Measurements from ENCODE around the gene SMARCB1.

The SMARCB1 gene

GRCh38 chr22:23834793-23835483 is 48.2 kb downstream of the SMARCB1 start:
- Histone ChIP-seq H3K9ac (ENCODE audit: low read length) (no peak overlapping the region; the same call in 1 of the 2 replicates), H4K20me1 (ENCODE audit: insufficient read depth, low read length) (no peaks in the 10 kb centered on the region), H3K79me2 (ENCODE audit: low read length) (peaks cover 72% of the 10 kb centered on the region), H3K36me3 (replicated peaks; ENCODE audit: insufficient read depth, low read length) (0 out of 2 replicates have a peak, but pooled peaks cover 3% of the 10 kb centered on the region), H3F3A (ENCODE audit: insufficient read depth, low read length) (peaks cover 19% of the 10 kb centered on the region), H3K4me2 (ENCODE audit: low read depth, low read length) (no peak overlapping the region), H3K9me3 (replicated peaks; ENCODE audit: insufficient read depth, low read length) (no peaks in the 10 kb centered on the region), H2AFZ (ENCODE audit: low read length) (no peak overlapping the region), H3K4me3 (ENCODE audit: low read length) (no peak overlapping the region), H3K9me2 (replicated peaks; ENCODE audit: insufficient read depth, low read length) (no peaks in the 10 kb centered on the region), H3K27ac (ENCODE audit: low read length) (peak overlapping the region; percentile 74; the same call in 1 of the 2 replicates), H3K4me1 (ENCODE audit: low read length) (peaks cover 22% of the 10 kb centered on the region), H3K27me3 (replicated peaks; ENCODE audit: insufficient read depth, low read length) (no peaks in the 10 kb centered on the region)
- DNase-seq = no peak
- TF ChIP-seq EZH2 (optimal IDR thresholded peaks at IDR 0.05; ENCODE audit: low read depth, low read length) = no peak
- TF ChIP-seq, protein P1, sequence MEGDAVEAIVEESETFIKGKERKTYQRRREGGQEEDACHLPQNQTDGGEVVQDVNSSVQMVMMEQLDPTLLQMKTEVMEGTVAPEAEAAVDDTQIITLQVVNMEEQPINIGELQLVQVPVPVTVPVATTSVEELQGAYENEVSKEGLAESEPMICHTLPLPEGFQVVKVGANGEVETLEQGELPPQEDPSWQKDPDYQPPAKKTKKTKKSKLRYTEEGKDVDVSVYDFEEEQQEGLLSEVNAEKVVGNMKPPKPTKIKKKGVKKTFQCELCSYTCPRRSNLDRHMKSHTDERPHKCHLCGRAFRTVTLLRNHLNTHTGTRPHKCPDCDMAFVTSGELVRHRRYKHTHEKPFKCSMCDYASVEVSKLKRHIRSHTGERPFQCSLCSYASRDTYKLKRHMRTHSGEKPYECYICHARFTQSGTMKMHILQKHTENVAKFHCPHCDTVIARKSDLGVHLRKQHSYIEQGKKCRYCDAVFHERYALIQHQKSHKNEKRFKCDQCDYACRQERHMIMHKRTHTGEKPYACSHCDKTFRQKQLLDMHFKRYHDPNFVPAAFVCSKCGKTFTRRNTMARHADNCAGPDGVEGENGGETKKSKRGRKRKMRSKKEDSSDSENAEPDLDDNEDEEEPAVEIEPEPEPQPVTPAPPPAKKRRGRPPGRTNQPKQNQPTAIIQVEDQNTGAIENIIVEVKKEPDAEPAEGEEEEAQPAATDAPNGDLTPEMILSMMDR (IDR thresholded peaks at IDR 0.05; ENCODE audit: low read length) = no peak
- no peak for TF ChIP-seq EZH2phosphoT487 (IDR thresholded peaks at IDR 0.05; ENCODE audit: low read length)

DNA sequence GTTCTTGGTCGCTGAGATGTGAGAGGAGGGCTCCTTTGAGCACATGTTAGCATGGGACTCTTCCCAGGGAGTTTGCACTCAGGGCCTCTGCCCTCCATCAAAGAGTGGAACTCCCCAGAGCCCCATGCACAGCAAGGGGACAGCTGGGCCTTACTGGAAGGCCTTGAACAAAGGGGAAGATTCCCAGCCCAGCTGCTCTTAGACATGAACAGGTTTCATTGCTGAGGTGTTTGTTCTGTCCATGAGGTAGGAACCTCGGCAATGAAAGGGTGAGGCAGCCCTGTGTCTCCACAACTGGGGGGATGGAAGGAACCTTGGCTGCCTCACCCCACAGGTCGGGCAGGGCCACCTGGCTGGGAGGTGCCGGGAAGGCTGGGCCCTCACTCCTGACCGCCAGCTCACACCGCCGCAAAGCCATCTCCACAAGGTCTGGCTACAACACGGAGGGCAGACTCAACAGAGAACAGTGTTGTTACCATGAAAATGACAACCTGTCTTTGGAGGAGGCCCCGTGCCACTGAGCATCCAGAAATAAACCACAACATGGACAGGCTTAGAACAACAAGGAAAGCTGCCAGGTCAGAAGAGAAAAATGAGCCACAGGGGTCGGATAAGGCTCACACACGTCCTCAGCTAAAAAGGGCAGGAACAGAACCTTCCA is 48.8 kb downstream of the SMARCB1 start:
- H3K27ac ChIP-seq (ENCODE audit: low read length) = peak overlapping the region; percentile 74; the same call in 1 of the 2 replicates

DNA sequence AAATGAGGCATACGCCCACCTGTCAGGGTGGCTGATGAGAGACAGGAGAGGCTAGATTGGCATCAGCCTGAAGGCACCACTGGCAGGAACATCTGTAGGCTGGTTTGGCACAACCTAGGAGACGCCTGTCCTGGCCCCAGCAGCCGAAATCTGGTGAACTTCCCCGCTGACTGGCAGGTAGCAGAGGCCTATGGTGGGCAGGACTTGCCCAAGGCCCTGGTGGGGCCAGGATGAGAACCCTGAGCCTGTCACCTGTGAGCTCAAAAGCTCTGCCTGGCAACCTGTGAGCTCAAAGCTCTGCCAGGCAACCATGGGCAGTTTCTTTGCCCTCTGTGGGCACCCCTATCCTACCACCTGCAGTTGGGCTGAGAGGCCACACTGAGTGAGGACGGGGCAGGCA is 49.5 kb downstream of the SMARCB1 start:
- H3K79me2 ChIP-seq (ENCODE audit: low read length) = peaks cover 62% of the 10 kb centered on the region
- DNase-seq = no peak
- peaks cover 19% of the 10 kb centered on the region for H3F3A ChIP-seq (ENCODE audit: insufficient read depth, low read length)
- H3K4me2 ChIP-seq (ENCODE audit: low read depth, low read length) = peak overlapping the region; percentile 94; the same call in 1 of the 2 replicates
- peaks cover 25% of the 10 kb centered on the region for H3K4me1 ChIP-seq (ENCODE audit: low read length)
- no peak overlapping the region for H2AFZ ChIP-seq (ENCODE audit: low read length)
- 0 out of 2 replicates have a peak, but pooled peaks cover 3% of the 10 kb centered on the region for H3K36me3 ChIP-seq (replicated peaks; ENCODE audit: insufficient read depth, low read length)
- peak overlapping the region; percentile 89; the same call in 1 of the 2 replicates for H3K4me3 ChIP-seq (ENCODE audit: low read length)
- H3K27me3 ChIP-seq (replicated peaks; ENCODE audit: insufficient read depth, low read length) = no peaks in the 10 kb centered on the region
- no peaks in the 10 kb centered on the region for H3K9me2 ChIP-seq (replicated peaks; ENCODE audit: insufficient read depth, low read length)
- H4K20me1 ChIP-seq (ENCODE audit: insufficient read depth, low read length) = no peaks in the 10 kb centered on the region
- H3K9me3 ChIP-seq (replicated peaks; ENCODE audit: insufficient read depth, low read length) = no peaks in the 10 kb centered on the region
- peak overlapping the region; percentile 74; the same call in 1 of the 2 replicates for H3K27ac ChIP-seq (ENCODE audit: low read length)
- no peak for TF ChIP-seq EZH2 (optimal IDR thresholded peaks at IDR 0.05; ENCODE audit: low read depth, low read length)
- peak overlapping the region; percentile 97; the same call in 1 of the 2 replicates for H3K9ac ChIP-seq (ENCODE audit: low read length)

More for the DNA sequence above, 48.8 kb downstream of the SMARCB1 start:
- Histone ChIP-seq H3K9ac (ENCODE audit: low read length) (peak overlapping the region; percentile 97; the same call in 1 of the 2 replicates), H2AFZ (ENCODE audit: low read length) (no peak overlapping the region), H3K9me3 (replicated peaks; ENCODE audit: insufficient read depth, low read length) (no peaks in the 10 kb centered on the region), H4K20me1 (ENCODE audit: insufficient read depth, low read length) (no peaks in the 10 kb centered on the region), H3F3A (ENCODE audit: insufficient read depth, low read length) (peaks cover 19% of the 10 kb centered on the region), H3K4me3 (ENCODE audit: low read length) (no peak overlapping the region), H3K27me3 (replicated peaks; ENCODE audit: insufficient read depth, low read length) (no peaks in the 10 kb centered on the region), H3K4me1 (ENCODE audit: low read length) (peaks cover 25% of the 10 kb centered on the region), H3K36me3 (replicated peaks; ENCODE audit: insufficient read depth, low read length) (0 out of 2 replicates have a peak, but pooled peaks cover 3% of the 10 kb centered on the region), H3K9me2 (replicated peaks; ENCODE audit: insufficient read depth, low read length) (no peaks in the 10 kb centered on the region), H3K79me2 (ENCODE audit: low read length) (peaks cover 67% of the 10 kb centered on the region), H3K4me2 (ENCODE audit: low read depth, low read length) (peak overlapping the region; percentile 94; the same call in 1 of the 2 replicates)
- TF ChIP-seq EZH2phosphoT487 (IDR thresholded peaks at IDR 0.05; ENCODE audit: low read length) = no peak
- TF ChIP-seq, protein P1 (IDR thresholded peaks at IDR 0.05; ENCODE audit: low read length) = no peak
- no peak for TF ChIP-seq EZH2 (optimal IDR thresholded peaks at IDR 0.05; ENCODE audit: low read depth, low read length)
- DNase-seq = no peak
